Tibial nerve (tissue), 4 donors: ENCODE results near the gene CTNND2.

Experiments
- EP300 ChIP-seq, 2 donors: sonication (generic); formaldehyde crosslinking; IDR thresholded peaks; one replicate each; pipeline ENCODE4 v1.6.1; 2017; ENCODE audit warnings: antibody characterized with exemption in 2 of 2, mild to moderate bottlenecking in 1 of 2
- POLR2A ChIP-seq, 2 donors: fragments of 450-650 bp; IDR thresholded peaks; one replicate each; pipeline ENCODE4 v1.6.1; 2017; ENCODE audit warnings: antibody characterized with exemption in 2 of 2, mild to moderate bottlenecking in 2 of 2, moderate library complexity in 2 of 2
- TF ChIP-seq, protein P1 (sequence below), 5 experiments: fragments of 200-600 bp in 3 of 5; fragments of 450-650 bp in 2 of 5; sonication (generic) in 3 of 5; IDR thresholded peaks; one replicate each; pipeline ENCODE4 v1.5.1; 2016 to 2019; ENCODE audit warnings: antibody characterized with exemption in 5 of 5, mild to moderate bottlenecking in 3 of 5, moderate library complexity in 2 of 5

DNA sequence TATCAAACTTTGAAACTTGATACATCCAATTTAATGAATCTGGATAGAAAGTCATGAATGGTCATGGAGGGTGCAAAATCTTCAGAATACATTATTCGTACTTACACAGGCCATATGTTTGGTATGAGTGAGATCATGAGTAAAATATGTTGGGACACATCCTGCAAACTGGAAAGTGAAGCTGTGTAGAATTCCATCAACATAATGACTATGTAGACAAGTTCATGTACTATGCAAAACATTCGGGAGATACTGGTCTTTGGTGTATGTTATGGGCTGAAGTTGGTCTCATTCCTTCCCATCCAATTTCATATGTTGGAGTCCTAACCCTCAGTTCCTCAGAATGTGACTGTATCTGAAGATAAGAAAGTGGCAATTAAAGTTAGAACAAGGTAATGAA is 18.1 kb upstream of the CTNND2 start:
- TF ChIP-seq, protein P1, sequence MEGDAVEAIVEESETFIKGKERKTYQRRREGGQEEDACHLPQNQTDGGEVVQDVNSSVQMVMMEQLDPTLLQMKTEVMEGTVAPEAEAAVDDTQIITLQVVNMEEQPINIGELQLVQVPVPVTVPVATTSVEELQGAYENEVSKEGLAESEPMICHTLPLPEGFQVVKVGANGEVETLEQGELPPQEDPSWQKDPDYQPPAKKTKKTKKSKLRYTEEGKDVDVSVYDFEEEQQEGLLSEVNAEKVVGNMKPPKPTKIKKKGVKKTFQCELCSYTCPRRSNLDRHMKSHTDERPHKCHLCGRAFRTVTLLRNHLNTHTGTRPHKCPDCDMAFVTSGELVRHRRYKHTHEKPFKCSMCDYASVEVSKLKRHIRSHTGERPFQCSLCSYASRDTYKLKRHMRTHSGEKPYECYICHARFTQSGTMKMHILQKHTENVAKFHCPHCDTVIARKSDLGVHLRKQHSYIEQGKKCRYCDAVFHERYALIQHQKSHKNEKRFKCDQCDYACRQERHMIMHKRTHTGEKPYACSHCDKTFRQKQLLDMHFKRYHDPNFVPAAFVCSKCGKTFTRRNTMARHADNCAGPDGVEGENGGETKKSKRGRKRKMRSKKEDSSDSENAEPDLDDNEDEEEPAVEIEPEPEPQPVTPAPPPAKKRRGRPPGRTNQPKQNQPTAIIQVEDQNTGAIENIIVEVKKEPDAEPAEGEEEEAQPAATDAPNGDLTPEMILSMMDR (IDR thresholded peaks at IDR 0.05) = no peak
- no peak for TF ChIP-seq EP300 (IDR thresholded peaks at IDR 0.05)
- no peak for TF ChIP-seq POLR2A (IDR thresholded peaks at IDR 0.05)
